Effector memory CD4-positive, alpha-beta T cell (primary cell): Measurements from ENCODE around the gene HEXB.

Experiments used
- DNase-seq, 3 donors: peaks; one replicate each; pipeline ENCODE4 v3.0.0-alpha.2; 2020
- H3K27ac ChIP-seq: 2 replicates; pipeline ENCODE4 v1.7.0; 2013; ENCODE audit warnings: mild to moderate bottlenecking, low read length, moderate library complexity; ENCODE audit not compliant: insufficient read depth, poor library complexity, severe bottlenecking
- H3K27me3 ChIP-seq: replicated peaks from 2 replicates; pipeline ENCODE4 v1.7.0; 2013; ENCODE audit warnings: mild to moderate bottlenecking, low read length; ENCODE audit not compliant: insufficient read depth, control insufficient read depth, poor library complexity, severe bottlenecking
- H3K36me3 ChIP-seq: 2 replicates; pipeline ENCODE4 v1.7.0; 2013; ENCODE audit warnings: mild to moderate bottlenecking, low read length, moderate library complexity; ENCODE audit not compliant: control insufficient read depth, insufficient read depth
- H3K4me1 ChIP-seq: 2 replicates; pipeline ENCODE4 v1.7.0; 2013; ENCODE audit warnings: low read length, mild to moderate bottlenecking; ENCODE audit not compliant: control insufficient read depth, insufficient read depth, poor library complexity, severe bottlenecking
- H3K4me3 ChIP-seq: 2 replicates; pipeline ENCODE4 v1.7.0; 2013; ENCODE audit warnings: low read length, low read depth, mild to moderate bottlenecking; ENCODE audit not compliant: insufficient read depth, poor library complexity, severe bottlenecking
- H3K9me3 ChIP-seq: 2 replicates; pipeline ENCODE4 v1.7.0; 2013; ENCODE audit warnings: mild to moderate bottlenecking, low read length, moderate library complexity; ENCODE audit not compliant: control insufficient read depth

The HEXB gene

GRCh38 chr5:74641735-74642542, 43.1 kb upstream of the HEXB start:
- no peak for DNase-seq
- H3K27me3 ChIP-seq: no peaks in the 10 kb centered on the region
- no peak overlapping the region for H3K27ac ChIP-seq
- no peaks in the 10 kb centered on the region for H3K4me1 ChIP-seq
- H3K9me3 ChIP-seq: no peaks in the 10 kb centered on the region
- peak overlapping the region; percentile 75 for H3K4me3 ChIP-seq
- H3K36me3 ChIP-seq: no peaks in the 10 kb centered on the region

- no peak overlapping the region for H3K27ac ChIP-seq
- no peak for DNase-seq
- H3K4me3 ChIP-seq: no peak overlapping the region
- no peaks in the 10 kb centered on the region for H3K4me1 ChIP-seq
- no peaks in the 10 kb centered on the region for H3K27me3 ChIP-seq
- H3K36me3 ChIP-seq: no peaks in the 10 kb centered on the region
- no peaks in the 10 kb centered on the region for H3K9me3 ChIP-seq
Observed at GRCh38 chr5:74642543-74642863, 42.5 kb upstream of the HEXB start.

GRCh38 chr5:74643111-74643562, 41.9 kb upstream of the HEXB start:
- no peaks in the 10 kb centered on the region for H3K36me3 ChIP-seq
- no peaks in the 10 kb centered on the region for H3K27me3 ChIP-seq
- DNase-seq: no peak
- no peaks in the 10 kb centered on the region for H3K4me1 ChIP-seq
- H3K4me3 ChIP-seq: no peak overlapping the region
- H3K9me3 ChIP-seq: no peaks in the 10 kb centered on the region
- no peak overlapping the region for H3K27ac ChIP-seq

- H3K4me1 ChIP-seq: no peaks in the 10 kb centered on the region
- no peak overlapping the region for H3K27ac ChIP-seq
- no peaks in the 10 kb centered on the region for H3K9me3 ChIP-seq
- DNase-seq: no peak
- no peak overlapping the region for H3K4me3 ChIP-seq
- H3K36me3 ChIP-seq: no peaks in the 10 kb centered on the region
- no peaks in the 10 kb centered on the region for H3K27me3 ChIP-seq
Observed at GRCh38 chr5:74647096-74647495, 37.9 kb upstream of the HEXB start.

GRCh38 chr5:74648835-74649293, 36.2 kb upstream of the HEXB start:
- no peak overlapping the region for H3K27ac ChIP-seq
- H3K4me3 ChIP-seq: no peak overlapping the region
- no peak for DNase-seq
- H3K4me1 ChIP-seq: no peaks in the 10 kb centered on the region
- no peaks in the 10 kb centered on the region for H3K27me3 ChIP-seq
- no peaks in the 10 kb centered on the region for H3K9me3 ChIP-seq
- H3K36me3 ChIP-seq: no peaks in the 10 kb centered on the region

- no peak for DNase-seq
- H3K27me3 ChIP-seq: no peaks in the 10 kb centered on the region
- H3K36me3 ChIP-seq: no peaks in the 10 kb centered on the region
- no peaks in the 10 kb centered on the region for H3K9me3 ChIP-seq
- no peaks in the 10 kb centered on the region for H3K4me1 ChIP-seq
- H3K4me3 ChIP-seq: no peak overlapping the region
- H3K27ac ChIP-seq: no peak overlapping the region
Observed at GRCh38 chr5:74649421-74649973, 35.5 kb upstream of the HEXB start.

- Histone ChIP-seq H3K4me3 (no peak overlapping the region), H3K36me3 (no peaks in the 10 kb centered on the region), H3K4me1 (no peaks in the 10 kb centered on the region), H3K9me3 (no peaks in the 10 kb centered on the region), H3K27ac (no peak overlapping the region), H3K27me3 (no peaks in the 10 kb centered on the region)
- DNase-seq: no peak
Observed at GRCh38 chr5:74651710-74652109, 33.3 kb upstream of the HEXB start.

- no peak for DNase-seq
- Histone ChIP-seq H3K9me3 (no peaks in the 10 kb centered on the region), H3K27me3 (no peaks in the 10 kb centered on the region), H3K27ac (no peak overlapping the region), H3K4me3 (no peak overlapping the region), H3K36me3 (no peaks in the 10 kb centered on the region), H3K4me1 (no peaks in the 10 kb centered on the region)
Observed at GRCh38 chr5:74652576-74652975, 32.5 kb upstream of the HEXB start.

GRCh38 chr5:74653991-74654390, 31.0 kb upstream of the HEXB start:
- Histone ChIP-seq H3K4me3 (no peak overlapping the region), H3K4me1 (no peaks in the 10 kb centered on the region), H3K27me3 (no peaks in the 10 kb centered on the region), H3K9me3 (no peaks in the 10 kb centered on the region), H3K36me3 (no peaks in the 10 kb centered on the region), H3K27ac (no peak overlapping the region)
- no peak for DNase-seq

- DNase-seq: no peak
- Histone ChIP-seq H3K4me1 (no peaks in the 10 kb centered on the region), H3K9me3 (no peaks in the 10 kb centered on the region), H3K36me3 (no peaks in the 10 kb centered on the region), H3K27ac (no peak overlapping the region), H3K27me3 (no peaks in the 10 kb centered on the region), H3K4me3 (no peak overlapping the region)
Observed at GRCh38 chr5:74655206-74655605, 29.8 kb upstream of the HEXB start.
